Endodermal cell (in vitro differentiated cells): ENCODE measurements around the gene PHF24. TPM values are rescaled to one million over a fixed set of nuclear protein-coding genes. Genes with fewer than 3 reads are reported as not detected.

Source experiments
- DNase-seq: peaks from one replicate; pipeline ENCODE4 v3.0.0-alpha.2; 2017
- H3K27ac ChIP-seq: 2 replicates; pipeline ENCODE4 v1.5.1; 2013; ENCODE audit warnings: mild to moderate bottlenecking, low read depth, low read length, moderate library complexity
- H3K27me3 ChIP-seq: 2 replicates; pipeline ENCODE4 v1.6.1; 2013; ENCODE audit warnings: mild to moderate bottlenecking, low read length, moderate library complexity; ENCODE audit not compliant: insufficient read depth, control insufficient read depth, poor library complexity, severe bottlenecking
- H3K36me3 ChIP-seq: 2 replicates; pipeline ENCODE4 v1.7.0; 2013; ENCODE audit warnings: mild to moderate bottlenecking, low read length, moderate library complexity; ENCODE audit not compliant: control insufficient read depth, insufficient read depth
- H3K4me1 ChIP-seq: one replicate; pipeline ENCODE4 v1.7.0; 2013; ENCODE audit warnings: low read length; ENCODE audit not compliant: control insufficient read depth, insufficient read depth
- H3K4me3 ChIP-seq: 2 replicates; pipeline ENCODE4 v1.5.1; 2013; ENCODE audit warnings: mild to moderate bottlenecking, low read length, moderate library complexity
- H3K9ac ChIP-seq: 2 replicates; pipeline ENCODE4 v1.6.1; 2013; ENCODE audit warnings: mild to moderate bottlenecking, low read length, moderate library complexity; ENCODE audit not compliant: poor library complexity, severe bottlenecking; ENCODE audit errors: extremely low read depth
- H3K9me3 ChIP-seq: 2 replicates; pipeline ENCODE4 v1.6.1; 2013; ENCODE audit warnings: mild to moderate bottlenecking, low read length, moderate library complexity; ENCODE audit not compliant: control insufficient read depth
- H3K27ac Mint-ChIP-seq: 2 replicates; pipeline ENCODE4 v1.8.0; 2020; ENCODE audit warnings: mixed read lengths
- H3K27me3 Mint-ChIP-seq: 2 replicates; pipeline ENCODE4 v1.8.0; 2021; ENCODE audit warnings: mild to moderate bottlenecking, mixed read lengths; ENCODE audit not compliant: insufficient read depth
- H3K36me3 Mint-ChIP-seq: 2 replicates; pipeline ENCODE4 v1.8.0; 2020; ENCODE audit warnings: low read depth, mixed read lengths
- H3K4me1 Mint-ChIP-seq: 2 replicates; pipeline ENCODE4 v1.8.0; 2020; ENCODE audit warnings: mixed read lengths
- H3K4me3 Mint-ChIP-seq: 2 replicates; pipeline ENCODE4 v1.8.0; 2020; ENCODE audit warnings: mild to moderate bottlenecking, moderate library complexity, mixed read lengths
- H3K9me3 Mint-ChIP-seq: 2 replicates; pipeline ENCODE4 v1.8.0; 2020; ENCODE audit warnings: mild to moderate bottlenecking, mixed read lengths
- CTCF ChIP-seq: fragments of 200-600 bp; sonication (generic); conservative IDR thresholded peaks from 2 replicates; pipeline ENCODE4 v1.5.0; 2021; ENCODE audit warnings: antibody characterized with exemption, mild to moderate bottlenecking
- WGBS, 2 experiments: methylation state at CpG; one replicate each; pipeline versions ENCODE4 v1.1.5 to v1.1.7; 2013; ENCODE audit warnings: missing lambda C conversion rate in 2 of 2, mixed read lengths in 1 of 2; ENCODE audit not compliant: insufficient coverage in 1 of 2, insufficient read length in 1 of 2; 5-methylcytosine and 5-hydroxymethylcytosine counted together
- total RNA-seq, 2 donors: library from RNA; stranded (reverse); fragmentation: NEBNext Ultra II Directional in 1 of 2; extraction: Animal tissue kit (Norgen Biotek cat#: 25700) in 1 of 2; gene quantifications; 2 replicates in 1 of 2; 3 replicates in 1 of 2; pipeline ENCODE4 v1.2.1, GENCODE V29; 2021

The PHF24 gene
- total RNA-seq, 2 donors from 2014 or later, result 1.9 to 2.7 TPM

GRCh38 chr9:34990908-34991606 lies 33.0 kb downstream of the PHF24 start:
- Histone ChIP-seq H3K4me3 (peak overlapping the region; percentile 88), H3K27ac (no peak overlapping the region), H3K9ac (peak overlapping the region; percentile 85), H3K4me1 (peaks cover 27% of the 10 kb centered on the region), H3K27me3 (no peaks in the 10 kb centered on the region), H3K9me3 (no peaks in the 10 kb centered on the region), H3K36me3 (peaks cover 26% of the 10 kb centered on the region)
- Mint-ChIP-seq H3K4me3 (peak overlapping the region; percentile 73), H3K27ac (peak overlapping the region; percentile 61), H3K36me3 (peaks cover 10% of the 10 kb centered on the region), H3K9me3 (no peaks in the 10 kb centered on the region), H3K27me3 (peaks cover 2% of the 10 kb centered on the region), H3K4me1 (peaks cover 48% of the 10 kb centered on the region)
- no peak for TF ChIP-seq CTCF
- whole genome bisulfite sequencing, 2 experiments, result 44 to 73% methylated on average over 3 to 7 of the region's 7 CpGs
- peak; percentile 58 for DNase-seq

- Histone ChIP-seq H3K4me1 (peaks cover 27% of the 10 kb centered on the region), H3K27me3 (no peaks in the 10 kb centered on the region), H3K9ac (no peak overlapping the region), H3K27ac (no peak overlapping the region), H3K4me3 (peak overlapping the region; percentile 88), H3K9me3 (no peaks in the 10 kb centered on the region), H3K36me3 (peaks cover 33% of the 10 kb centered on the region)
- peak overlapping the region; percentile 55 for H3K27ac Mint-ChIP-seq
- peak; percentile 59 for TF ChIP-seq CTCF
- DNase-seq, result peak; percentile 83
- peak overlapping the region; percentile 23 for H3K4me3 Mint-ChIP-seq
- no peaks in the 10 kb centered on the region for H3K9me3 Mint-ChIP-seq
- 40 to 69% methylated on average over 1 to 9 of the region's 15 CpGs for WGBS, 2 experiments
- H3K36me3 Mint-ChIP-seq, result peaks cover 17% of the 10 kb centered on the region
- peaks cover 2% of the 10 kb centered on the region for H3K27me3 Mint-ChIP-seq
- peaks cover 50% of the 10 kb centered on the region for H3K4me1 Mint-ChIP-seq
Measured at GRCh38 chr9:34991607-34992375, 33.7 kb downstream of the PHF24 start.

GRCh38 chr9:34992376-34992951 lies 34.4 kb downstream of the PHF24 start:
- no peaks in the 10 kb centered on the region for H3K27me3 ChIP-seq
- peaks cover 22% of the 10 kb centered on the region for H3K36me3 Mint-ChIP-seq
- no peak overlapping the region for H3K9ac ChIP-seq
- peak overlapping the region; percentile 90 for H3K27ac Mint-ChIP-seq
- no peak overlapping the region for H3K27ac ChIP-seq
- H3K9me3 Mint-ChIP-seq, result no peaks in the 10 kb centered on the region
- H3K36me3 ChIP-seq, result peaks cover 40% of the 10 kb centered on the region
- no peak for TF ChIP-seq CTCF
- H3K4me3 Mint-ChIP-seq, result peak overlapping the region; percentile 23
- H3K4me1 ChIP-seq, result peaks cover 31% of the 10 kb centered on the region
- peaks cover 56% of the 10 kb centered on the region for H3K4me1 Mint-ChIP-seq
- peak; percentile 72 for DNase-seq
- H3K27me3 Mint-ChIP-seq, result peaks cover 2% of the 10 kb centered on the region
- 73 to 86% methylated on average over 11 to 16 of the region's 16 CpGs for WGBS, 2 experiments
- H3K9me3 ChIP-seq, result no peaks in the 10 kb centered on the region
- H3K4me3 ChIP-seq, result peak overlapping the region; percentile 48
